Measurements from ENCODE around the gene OOSP1. TPM values are rescaled to one million over a fixed set of nuclear protein-coding genes. Genes with fewer than 3 reads are reported as not detected.

OOSP1 gene
- total and polyA plus RNA-seq, 2 of the 8 experiments (the other 6 are each of a cell fraction or from before 2014, with no cell fraction given): not detected

GRCh38 chr11:59966201-59966600, 28.0 kb downstream of the OOSP1 start:
- H3K4ac ChIP-seq (replicated peaks; ENCODE audit: insufficient read length, low read depth, low read length): no peak overlapping the region
- no peaks in the 10 kb centered on the region for H3K27me3 ChIP-seq (replicated peaks in 1 of 4; ENCODE audit: control insufficient read depth in 3 of 4, extremely low read depth in 1 of 4, insufficient read depth in 3 of 4, low read length in 3 of 4)
- H3K18ac ChIP-seq (ENCODE audit: extremely low read depth, low read length): no peak overlapping the region
- H3K56ac ChIP-seq (replicated peaks; ENCODE audit: insufficient read length, low read depth, low read length): no peak overlapping the region
- no peak overlapping the region for H3K4me3 ChIP-seq (ENCODE audit: extremely low read depth in 1 of 4, insufficient read depth in 2 of 4, low read depth in 3 of 4, low read length in 4 of 4)
- no peak overlapping the region for H4K91ac ChIP-seq (replicated peaks; ENCODE audit: insufficient read length, low read length)
- no peak overlapping the region for H4K5ac ChIP-seq (ENCODE audit: insufficient read length, low read depth, low read length)
- H3K79me1 ChIP-seq (ENCODE audit: low read depth, low read length): no peaks in the 10 kb centered on the region
- no peak overlapping the region for H3K9ac ChIP-seq (replicated peaks in 1 of 4; ENCODE audit: extremely low read depth in 1 of 4, low read depth in 3 of 4, low read length in 3 of 4)
- no peak overlapping the region for H2AK5ac ChIP-seq (ENCODE audit: low read depth, low read length)
- no peak overlapping the region for H3K4me2 ChIP-seq (ENCODE audit: insufficient read depth in 1 of 2, low read depth in 2 of 2, low read length in 2 of 2)
- no peak overlapping the region for H3K27ac ChIP-seq (ENCODE audit: low read depth, low read length)
- H2BK120ac ChIP-seq (replicated peaks; ENCODE audit: low read depth, low read length): no peak overlapping the region
- no peak overlapping the region for H3K14ac ChIP-seq (ENCODE audit: insufficient read length)
- 100% methylated on average over 3 of the region's 3 CpGs; no CpG with 5 or more reads in 1 of the 2 experiments for WGBS, 2 experiments (ENCODE audit: extremely low coverage in 1 of 2, insufficient coverage in 1 of 2, insufficient read length in 1 of 2, insufficient replicate concordance in 2 of 2, low coverage in 1 of 2, low lambda C conversion rate in 2 of 2, missing lambda C conversion rate in 1 of 2)
- no peaks in the 10 kb centered on the region for H4K20me1 ChIP-seq (replicated peaks in 1 of 2; ENCODE audit: control insufficient read depth in 1 of 2, insufficient read depth in 2 of 2, low read length in 2 of 2)
- H2AFZ ChIP-seq (ENCODE audit: low read length): no peak overlapping the region
- POLR2A ChIA-PET (ENCODE audit: partially characterized antibody): no interaction called here
- H3K9me3 ChIP-seq (ENCODE audit: insufficient read depth in 2 of 2, low read depth in 1 of 2, low read length in 1 of 2): no peaks in the 10 kb centered on the region
- no peak overlapping the region for H2BK15ac ChIP-seq (ENCODE audit: low read length)
- no peaks in the 10 kb centered on the region for H3K79me2 ChIP-seq (ENCODE audit: control insufficient read depth in 1 of 2, insufficient read depth in 2 of 2, low read length in 2 of 2)
- H2BK5ac ChIP-seq (ENCODE audit: low read depth, low read length): no peak overlapping the region
- no peak overlapping the region for H2BK20ac ChIP-seq (ENCODE audit: low read length)
- CTCF ChIA-PET (ENCODE audit: partially characterized antibody): interaction anchor here (0.9 kb wide), 1 partner anchor 19 kb away, joined by 3 read pairs; no protein-coding TSS in a partner anchor
- no peak overlapping the region for H3K23ac ChIP-seq (ENCODE audit: insufficient read length)
- TF ChIP-seq GTF2F1 (IDR thresholded peaks at IDR 0.05; ENCODE audit: borderline replicate concordance, low read depth, low read length) (no peak), KDM5A (IDR thresholded peaks at IDR 0.05; ENCODE audit: low read length) (no peak), JUN (IDR thresholded peaks at IDR 0.05; ENCODE audit: low read depth, low read length) (no peak), TAF1 (IDR thresholded peaks at IDR 0.05; ENCODE audit: low read depth, low read length) (no peak)
- no peak overlapping the region for H4K8ac ChIP-seq (ENCODE audit: extremely low read depth, insufficient read depth, low read length)
- no peaks in the 10 kb centered on the region for H3K4me1 ChIP-seq (replicated peaks in 1 of 4; ENCODE audit: control insufficient read depth in 3 of 4, insufficient read depth in 4 of 4, low read length in 3 of 4)
- no peaks in the 10 kb centered on the region for H3K23me2 ChIP-seq (ENCODE audit: low read depth, low read length)
- H2BK12ac ChIP-seq (ENCODE audit: low read depth, low read length): no peak overlapping the region
- H3K36me3 ChIP-seq (ENCODE audit: control insufficient read depth in 2 of 4, insufficient read depth in 4 of 4, low read length in 3 of 4): no peaks in the 10 kb centered on the region
- FAIRE-seq (no peak), DNase-seq (ENCODE audit: low read depth in 1 of 2, low spot score in 2 of 2) (no peak)

Data from H1 (cell line).